Endometrial microvascular endothelial cells (primary cell): ENCODE measurements around the gene STRBP. TPM values are rescaled to one million over a fixed set of nuclear protein-coding genes. Genes with fewer than 3 reads are reported as not detected.
"Not testable (repeated sequence)": the region's sequence is repeated elsewhere in the genome, so short reads cannot be mapped to it uniquely, and the experiment has no call there.

Experiments used
- in situ Hi-C: cut with HindIII; loops from 2 replicates; pipeline ENCODE4 v1.10.0; 2017; ENCODE audit warnings: low sequenced_read_pairs, low pct_unique_long_range_greater_than_20kb; ENCODE audit errors: inconsistent ontology term
- total RNA-seq: library from RNA; depleted of rRNA; stranded (reverse); fragments of >200 nt; gene quantifications from one replicate; pipeline ENCODE4 v1.2.3, GENCODE V29; 2015; ENCODE audit errors: inconsistent ontology term

STRBP gene
- total RNA-seq, 1 donor from 2014 or later, result 5.9 TPM

DNA sequence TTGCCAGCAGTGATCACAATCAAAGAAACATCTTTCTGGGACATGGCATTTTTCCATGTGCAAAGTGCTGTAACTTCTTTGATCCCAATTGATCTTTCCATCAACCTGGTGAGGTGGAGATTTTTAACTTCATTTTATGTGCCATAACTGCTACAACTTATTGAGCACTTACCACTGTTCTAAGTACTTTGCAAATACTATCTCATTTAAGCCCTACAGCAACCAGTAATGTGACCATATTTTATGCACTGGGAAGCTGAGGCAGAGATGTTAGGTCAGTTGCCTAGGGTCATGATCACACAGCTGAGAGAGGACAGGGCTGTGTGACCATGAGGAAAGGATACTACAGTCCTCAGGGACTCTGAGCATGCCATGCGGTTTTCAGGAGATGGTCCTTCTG is 17.9 kb upstream of the STRBP start:
- in situ Hi-C loops, result no loop called here

DNA sequence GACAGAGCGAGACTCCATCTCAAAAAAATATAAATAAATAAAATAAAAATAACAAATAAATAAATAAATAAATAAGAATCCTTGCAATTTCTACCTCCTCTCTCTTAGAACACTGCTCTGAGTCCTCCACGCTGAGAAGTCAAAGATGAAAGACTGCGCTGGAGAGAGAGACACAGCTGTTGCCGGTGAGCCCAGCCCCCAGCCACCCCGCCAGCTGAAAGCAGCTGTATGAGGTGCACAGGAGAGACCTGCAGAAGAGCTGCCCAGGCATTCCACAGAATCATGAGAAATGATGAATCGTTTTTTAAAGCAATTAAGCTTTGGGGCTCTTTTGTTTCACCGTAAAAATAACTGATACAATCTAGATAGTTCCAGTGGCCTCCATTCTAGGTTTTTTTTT is 16.3 kb upstream of the STRBP start:
- in situ Hi-C loops, result no loop called here

DNA sequence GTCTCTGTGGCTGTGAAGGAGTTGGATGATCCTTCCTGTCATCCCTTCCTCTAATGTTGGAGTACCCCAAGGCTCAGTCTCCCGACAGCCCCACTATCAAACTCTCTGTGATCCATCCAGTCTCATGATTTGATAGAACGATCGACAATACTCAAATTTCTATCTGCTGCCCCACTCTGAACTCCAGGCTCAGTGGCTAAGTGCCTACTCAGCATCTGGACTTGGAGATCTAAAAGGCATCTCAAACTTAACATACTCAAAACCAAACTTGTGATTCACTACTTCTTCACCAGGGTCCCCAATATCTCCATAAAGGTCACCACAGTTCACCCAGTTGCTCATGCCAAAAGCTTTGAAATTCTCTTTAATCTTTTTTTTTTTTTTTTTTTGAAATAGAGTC is 15.1 kb upstream of the STRBP start:
- in situ Hi-C loops, result no loop called here

DNA sequence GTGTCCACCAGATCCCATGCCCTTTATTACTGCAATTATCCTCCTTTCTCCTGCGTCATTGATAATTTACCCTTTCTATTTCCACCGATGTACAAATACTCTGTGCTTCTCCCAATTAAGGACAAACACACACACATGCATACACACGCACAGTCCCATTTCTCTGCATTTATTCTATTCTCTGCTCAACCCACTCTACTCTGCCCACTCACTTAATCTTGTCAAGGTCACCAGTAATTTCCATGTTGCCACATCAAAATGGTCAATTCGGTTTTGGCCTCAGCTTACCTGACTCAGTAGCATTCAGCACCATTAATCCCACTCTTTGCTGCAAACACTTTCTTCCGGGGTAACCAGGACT is 14.6 kb upstream of the STRBP start:
- in situ Hi-C loops, result no loop called here

DNA sequence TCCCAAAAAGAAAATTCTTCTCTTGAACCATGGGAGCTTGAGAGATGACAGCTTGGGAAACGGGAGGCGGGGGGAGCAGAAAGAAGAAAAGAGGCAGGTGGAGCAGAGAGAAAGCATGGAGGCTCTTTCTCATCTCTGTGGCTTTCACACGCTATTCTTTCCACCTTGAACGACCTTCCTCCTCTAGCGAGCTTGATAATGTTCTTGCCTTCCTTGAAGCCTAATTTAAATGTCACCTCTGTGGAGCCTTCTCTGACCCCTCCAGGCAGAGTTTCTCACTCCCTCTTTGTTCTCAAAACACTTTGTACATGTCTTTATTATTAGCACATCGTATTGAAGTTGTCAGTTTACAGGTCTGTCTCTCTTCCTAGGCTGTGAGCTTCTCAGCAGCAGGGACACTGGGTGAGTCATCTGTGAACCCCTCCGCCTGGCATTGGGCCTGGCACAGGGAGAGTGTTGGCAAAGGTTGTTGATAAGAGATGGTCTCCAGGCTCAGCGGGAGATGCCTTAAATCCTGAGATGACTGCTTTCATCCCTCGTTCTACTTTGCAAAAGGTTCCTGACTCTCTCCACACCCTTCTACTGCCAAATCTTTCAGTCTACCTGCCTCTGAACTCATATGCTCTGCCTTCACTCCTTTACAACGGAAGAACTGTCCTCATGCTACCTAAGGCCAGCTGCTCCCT is 14.1 kb upstream of the STRBP start:
- in situ Hi-C loops, result no loop called here

DNA sequence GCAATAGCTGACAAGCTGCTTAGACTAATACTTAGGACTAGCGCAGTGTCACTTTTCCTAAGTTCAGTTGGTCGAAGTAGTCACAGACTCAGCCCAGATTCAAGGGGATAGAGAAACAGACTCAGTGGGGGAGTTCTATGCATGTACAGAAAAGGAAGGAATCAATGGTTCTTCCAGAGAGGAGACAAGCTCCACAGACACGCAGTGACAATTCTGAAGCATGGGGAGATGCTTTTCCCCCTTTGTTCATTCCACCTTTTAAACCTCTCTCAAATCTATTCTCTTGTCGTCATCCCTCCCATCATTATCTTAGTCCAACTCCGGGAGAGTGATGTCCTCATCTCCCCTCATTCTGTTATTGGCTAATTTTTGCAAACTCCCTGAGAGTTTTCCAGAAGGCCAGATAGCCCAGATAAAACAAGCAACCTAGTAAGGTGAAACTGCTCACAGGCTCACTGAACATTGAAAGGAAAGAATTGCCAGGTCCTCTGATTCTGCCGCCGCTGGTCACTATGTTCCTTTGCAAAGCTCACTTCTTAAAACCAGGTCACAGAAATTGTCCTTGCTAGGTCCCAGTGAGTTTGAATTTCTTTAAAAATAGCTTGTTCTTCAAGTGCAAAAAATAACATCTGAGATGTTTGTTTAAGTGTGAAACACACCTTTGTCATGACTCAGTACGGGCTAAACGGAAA is 13.4 kb upstream of the STRBP start:
- in situ Hi-C loops, result no loop called here

DNA sequence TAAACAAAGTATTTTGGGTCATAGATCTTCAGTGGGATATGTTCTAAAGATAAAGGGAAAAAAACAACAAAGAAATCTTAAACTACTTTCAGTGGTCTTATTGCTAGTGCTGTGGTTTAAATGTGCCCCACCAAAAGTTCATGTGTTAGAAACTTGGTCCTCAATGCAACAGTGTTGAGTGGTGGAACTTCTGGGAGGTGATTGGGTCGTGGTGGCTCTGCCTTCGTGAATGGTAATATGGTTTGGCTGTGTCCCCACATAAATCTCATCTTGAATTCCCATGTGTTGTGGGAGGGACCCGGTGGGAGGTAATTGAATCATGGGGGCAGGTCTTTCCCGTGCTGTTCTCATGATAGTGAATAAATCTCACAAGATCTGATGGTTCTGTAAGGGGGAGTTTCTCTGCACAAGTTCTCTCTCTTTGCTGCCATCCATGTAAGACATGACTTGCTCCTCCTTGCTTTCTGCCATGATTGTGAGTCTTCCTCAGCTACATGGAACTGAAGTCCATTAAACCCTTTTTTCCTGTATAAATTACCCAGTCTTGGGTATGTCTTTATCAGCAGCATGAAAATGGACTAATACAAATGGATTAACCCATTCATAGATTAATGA is 10.6 kb upstream of the STRBP start:
- in situ Hi-C loops, result not testable (repeated sequence)

DNA sequence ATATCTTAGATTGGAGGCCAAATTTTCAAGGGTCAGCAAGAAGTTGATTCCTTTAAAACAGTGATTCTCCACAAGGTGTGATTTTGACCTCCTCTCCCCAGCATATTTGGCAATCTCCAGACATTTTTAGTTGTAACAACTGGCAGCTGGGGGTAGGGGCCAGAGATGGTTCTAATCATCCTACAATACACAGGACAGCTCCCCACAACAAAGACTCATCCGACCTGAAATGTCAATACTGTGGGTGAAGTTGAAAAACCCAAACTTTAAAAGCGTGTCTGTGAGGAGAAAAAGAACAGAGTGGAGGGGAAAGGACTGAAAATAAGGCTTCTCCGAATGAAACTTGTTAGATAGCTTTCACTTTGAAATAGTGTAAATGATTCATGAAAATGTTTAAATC is 10.0 kb upstream of the STRBP start:
- in situ Hi-C loops, result no loop called here

DNA sequence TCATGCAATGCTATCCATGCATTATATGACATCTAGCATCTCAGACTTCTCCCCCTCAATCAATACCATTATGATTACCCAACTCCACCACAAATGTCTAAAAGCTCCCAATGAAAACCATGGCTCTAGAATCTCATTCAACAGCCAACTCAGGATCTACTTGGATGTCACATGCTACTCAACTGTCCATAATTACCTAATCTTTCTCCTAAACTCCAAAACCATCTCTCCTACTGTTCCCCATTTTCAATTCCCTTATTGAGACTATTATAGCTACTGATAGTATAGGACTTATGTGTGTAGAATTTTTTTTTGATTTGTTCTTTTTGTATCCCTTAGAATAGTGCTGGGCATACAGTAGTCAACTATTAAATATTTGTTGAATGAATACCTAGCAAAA is 8.2 kb upstream of the STRBP start:
- in situ Hi-C loops, result no loop called here

DNA sequence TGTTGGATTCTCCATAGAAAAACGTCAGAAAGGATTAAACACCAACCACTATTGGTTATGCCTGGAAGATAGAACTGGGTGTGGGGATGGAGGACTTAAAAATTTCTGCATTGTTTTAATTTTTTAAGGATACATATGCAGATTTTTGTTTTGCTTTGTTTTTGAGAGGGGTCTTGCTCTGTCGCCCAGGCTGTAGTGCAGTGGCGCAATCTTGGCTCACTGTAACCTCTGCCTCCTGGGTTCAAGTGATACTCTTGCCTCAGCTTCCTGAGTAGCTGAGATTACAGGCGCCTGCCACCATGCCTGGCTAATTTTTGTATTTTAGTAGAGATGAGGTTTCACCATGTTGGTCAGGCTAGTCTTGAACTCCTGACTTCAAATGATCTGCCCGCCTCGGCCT is 2.7 kb upstream of the STRBP start:
- in situ Hi-C loops, result not testable (repeated sequence)

DNA sequence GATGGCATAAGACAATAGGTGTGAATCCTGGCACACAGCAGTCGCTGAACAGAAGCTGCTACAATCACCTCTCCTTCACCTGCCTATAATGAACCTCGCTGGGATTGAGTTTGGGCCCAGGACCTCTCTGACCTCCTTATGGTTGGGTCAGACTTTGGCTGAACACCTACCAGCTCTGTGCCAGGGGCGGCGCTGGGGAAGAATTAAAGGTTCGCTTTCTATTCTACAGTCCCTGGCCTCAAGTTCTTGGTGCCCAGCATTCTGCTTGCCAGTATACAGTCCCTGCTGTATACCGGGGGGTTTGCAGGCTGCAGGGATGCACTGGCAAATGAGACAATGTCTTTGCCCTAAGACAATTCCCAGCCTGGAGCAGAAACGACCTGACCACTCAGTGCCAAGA is 895 bp upstream of the STRBP start:
- in situ Hi-C loops, result no loop called here

DNA sequence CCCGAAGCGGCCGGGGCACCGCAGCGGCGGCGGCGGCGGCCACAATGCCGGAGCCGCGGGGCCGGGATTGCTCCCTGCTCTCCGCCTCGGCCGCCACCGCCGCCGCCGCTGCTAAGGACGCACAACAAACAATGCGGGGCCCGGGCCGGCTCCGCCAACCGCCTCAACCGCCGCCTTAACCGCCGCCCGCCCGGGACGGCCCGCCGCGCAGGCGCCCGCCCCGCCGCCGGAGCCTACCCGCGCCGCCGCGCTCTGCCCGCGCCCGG is 254 bp downstream of the STRBP start:
- in situ Hi-C loops, result no loop called here

DNA sequence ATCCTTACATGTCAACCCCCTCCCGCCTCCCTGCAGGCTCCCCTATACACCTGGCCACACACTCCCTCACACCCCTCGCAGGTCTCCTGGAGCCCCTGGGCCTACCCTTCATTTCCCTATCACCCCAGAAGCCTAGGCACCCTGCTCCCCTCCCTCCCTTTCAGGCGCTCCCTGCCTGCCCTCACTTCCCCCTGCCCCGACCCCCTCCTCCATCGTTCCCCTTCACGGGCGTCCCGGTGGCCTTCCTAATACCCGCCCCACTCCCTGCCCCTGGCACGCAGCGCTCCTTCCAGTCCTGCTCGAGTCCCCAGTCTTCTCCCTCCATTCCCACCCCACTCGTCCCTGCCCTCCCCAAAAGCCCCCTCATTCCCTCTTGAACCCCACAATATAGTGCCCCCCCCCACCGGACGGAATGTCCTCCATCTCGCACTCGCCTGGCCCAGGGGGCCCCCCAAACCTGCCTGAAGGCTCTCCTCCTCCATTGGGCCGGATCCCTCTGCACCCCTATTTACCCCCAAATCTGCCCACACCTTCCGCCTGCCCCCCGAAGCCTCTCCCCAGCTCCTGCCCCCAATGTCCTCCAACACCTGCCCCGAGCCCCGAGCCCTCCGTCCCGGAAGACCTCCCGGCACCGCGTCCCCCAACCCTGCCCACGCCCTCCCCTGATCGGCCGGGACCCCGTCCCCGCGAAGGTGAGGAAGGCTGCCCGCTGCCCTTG is 746 bp downstream of the STRBP start:
- in situ Hi-C loops, result no loop called here

DNA sequence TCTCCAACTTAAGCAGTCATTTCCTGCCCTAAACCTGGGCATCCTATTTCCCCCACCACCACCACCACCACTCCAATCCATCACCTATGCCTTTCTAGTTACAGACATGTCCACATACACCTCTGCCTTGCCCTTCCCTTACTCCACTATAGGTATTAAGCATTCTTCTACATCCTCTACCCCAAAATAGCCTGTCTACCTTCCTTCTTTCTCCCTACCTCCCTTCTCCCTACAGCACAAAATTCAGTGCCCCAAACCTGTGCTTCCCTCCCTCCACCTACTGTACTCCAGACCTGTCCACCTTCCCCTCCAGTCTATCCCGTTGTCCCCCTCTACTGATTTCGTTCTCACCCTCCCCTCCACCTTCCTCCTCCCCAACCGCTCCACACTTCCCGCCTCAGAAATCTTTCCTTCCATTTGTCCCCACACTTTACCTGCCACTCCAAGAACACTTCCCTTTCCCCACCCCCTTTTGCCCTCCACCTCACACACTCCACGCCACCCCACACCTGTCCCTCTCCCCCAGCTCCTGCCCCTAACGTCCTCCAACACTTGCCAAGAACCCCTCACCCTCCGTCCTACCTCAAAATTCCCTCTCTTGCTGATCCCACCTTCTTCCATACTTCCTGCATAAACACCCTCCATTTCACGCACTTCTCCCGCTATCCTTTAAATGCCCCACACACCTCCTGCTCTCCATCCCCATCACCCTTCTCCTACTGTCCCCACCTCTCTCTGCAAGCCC is 1.6 kb downstream of the STRBP start:
- in situ Hi-C loops, result no loop called here

DNA sequence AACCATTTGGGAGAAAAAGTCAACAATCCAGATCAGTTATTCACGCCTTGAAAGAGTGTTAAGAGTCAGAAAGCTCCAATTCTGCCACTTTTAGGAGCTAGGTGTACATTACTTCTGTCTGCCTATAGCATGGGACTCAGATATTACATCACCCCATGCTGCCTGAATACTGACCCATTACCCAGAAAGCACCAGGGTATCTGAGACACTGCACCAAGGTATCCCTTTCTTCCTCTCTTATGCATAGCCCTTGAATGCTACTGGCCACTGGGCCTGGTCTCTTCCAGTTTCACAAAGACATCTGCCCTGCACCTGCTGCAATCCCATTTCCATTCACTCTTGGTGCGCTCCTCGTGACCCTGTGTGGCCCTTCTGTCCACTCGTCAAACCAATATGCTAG is 2.6 kb downstream of the STRBP start:
- in situ Hi-C loops, result no loop called here

DNA sequence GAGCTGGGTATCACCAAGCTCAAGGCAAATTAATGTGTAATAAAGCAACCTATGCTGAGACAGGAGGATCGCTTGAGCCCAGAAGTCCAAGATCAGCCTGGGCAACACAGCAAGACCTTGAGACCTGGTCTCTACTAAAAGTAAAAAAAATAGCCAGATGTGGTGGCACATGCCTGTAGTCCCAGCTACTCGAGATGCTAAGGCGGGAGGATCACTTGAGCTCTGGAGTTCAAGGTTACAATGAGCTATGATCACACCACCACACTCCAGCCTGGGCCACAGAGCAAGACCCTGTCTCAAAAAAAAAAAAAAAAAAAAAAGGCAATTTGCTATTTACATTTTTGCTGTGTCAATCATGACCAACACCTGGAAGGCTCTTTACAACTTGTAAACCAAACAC is 5.2 kb downstream of the STRBP start:
- in situ Hi-C loops, result no loop called here

DNA sequence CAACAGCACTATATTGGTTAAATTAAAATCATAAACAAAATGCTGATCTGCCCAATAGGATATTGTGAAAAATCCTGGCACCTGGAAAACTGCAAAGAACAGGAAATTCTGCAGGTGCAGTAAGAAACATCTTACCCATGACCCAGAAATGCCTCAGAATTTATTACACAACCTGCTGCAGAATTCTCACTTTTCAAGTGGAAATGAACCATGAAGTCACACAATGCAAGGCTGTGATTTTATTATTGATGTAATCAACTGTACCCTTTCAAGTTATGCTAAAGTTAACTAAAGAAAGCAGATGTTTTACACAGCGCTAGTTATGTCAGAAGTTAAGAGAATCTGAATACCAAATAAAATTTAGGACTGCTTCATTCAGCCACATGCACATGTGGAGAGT is 6.0 kb downstream of the STRBP start:
- in situ Hi-C loops, result no loop called here

DNA sequence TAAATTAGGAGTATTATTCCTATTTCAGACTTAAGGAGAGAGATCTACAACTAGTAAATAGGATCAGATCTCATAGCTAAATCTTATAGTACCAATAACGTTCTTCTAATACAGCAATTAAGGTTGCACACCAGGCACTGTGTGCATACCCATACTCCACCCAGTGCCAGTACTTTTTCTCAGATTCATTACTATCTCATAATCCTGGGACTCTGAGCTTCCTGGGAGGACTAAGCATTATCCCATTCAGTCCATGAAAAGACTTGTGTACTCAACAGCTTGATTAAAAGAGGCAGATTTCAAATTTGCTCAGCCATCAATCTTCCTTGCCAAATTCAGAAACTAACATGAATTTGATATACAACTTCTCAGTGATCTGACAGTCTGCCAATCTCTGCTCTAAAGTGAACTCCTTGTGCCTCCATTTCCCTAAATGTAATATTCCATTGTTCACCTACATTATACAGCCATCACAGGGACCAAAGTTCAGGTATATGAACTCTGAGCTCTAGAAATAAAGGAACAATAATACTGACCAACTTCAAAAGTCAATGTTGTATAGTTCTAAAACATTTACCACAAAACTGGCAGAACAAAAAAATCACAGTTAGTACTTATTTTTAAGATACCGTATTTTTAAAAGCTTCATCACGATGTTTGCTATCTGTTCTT is 7.2 kb downstream of the STRBP start:
- in situ Hi-C loops, result no loop called here

DNA sequence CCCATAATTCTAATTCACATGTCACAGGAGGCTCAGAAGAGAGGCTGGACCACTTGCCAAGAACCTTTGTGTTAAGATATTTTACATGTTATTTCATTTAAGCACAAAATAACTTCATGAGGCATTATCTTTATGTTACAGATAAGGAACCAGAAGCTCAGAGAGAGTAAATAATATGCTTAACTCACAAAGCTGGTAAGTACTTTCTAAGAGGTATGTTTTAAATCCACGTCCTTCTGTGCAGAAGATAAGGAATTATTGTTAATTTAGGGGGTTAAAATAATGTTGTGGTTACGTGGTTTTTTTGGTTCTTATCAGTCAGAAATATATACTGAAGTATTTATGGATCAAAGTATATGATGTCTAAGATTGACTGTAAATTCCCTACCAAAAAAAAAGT is 8.0 kb downstream of the STRBP start:
- in situ Hi-C loops, result no loop called here
